Measurements from ENCODE around the gene RBFOX1. TPM values are rescaled to one million over a fixed set of nuclear protein-coding genes. Genes with fewer than 3 reads are reported as not detected.

Gene RBFOX1
- total RNA-seq, 4 donors from 2014 or later: 0.16 TPM; not detected in 3

DNA sequence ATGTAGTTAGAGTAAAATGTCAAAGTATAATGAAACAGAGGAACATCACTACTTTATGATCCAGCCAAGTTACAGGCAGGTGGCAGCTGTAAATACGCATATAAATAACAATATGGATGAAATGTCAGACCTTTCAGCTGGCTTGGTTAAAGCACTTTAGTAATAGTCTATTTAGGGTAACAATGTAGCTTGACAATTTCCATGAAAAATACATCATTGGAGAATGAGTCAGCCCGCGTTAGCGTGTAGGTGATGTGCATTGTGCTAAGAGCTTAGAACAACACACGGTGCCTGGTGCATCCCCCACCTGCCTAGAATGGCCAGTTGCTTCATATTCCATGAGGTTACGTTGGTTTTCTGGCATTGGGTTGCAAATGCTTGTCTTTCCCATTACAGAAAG lies 119.4 kb downstream of the RBFOX1 start:
- TF ChIP-seq, protein P1, sequence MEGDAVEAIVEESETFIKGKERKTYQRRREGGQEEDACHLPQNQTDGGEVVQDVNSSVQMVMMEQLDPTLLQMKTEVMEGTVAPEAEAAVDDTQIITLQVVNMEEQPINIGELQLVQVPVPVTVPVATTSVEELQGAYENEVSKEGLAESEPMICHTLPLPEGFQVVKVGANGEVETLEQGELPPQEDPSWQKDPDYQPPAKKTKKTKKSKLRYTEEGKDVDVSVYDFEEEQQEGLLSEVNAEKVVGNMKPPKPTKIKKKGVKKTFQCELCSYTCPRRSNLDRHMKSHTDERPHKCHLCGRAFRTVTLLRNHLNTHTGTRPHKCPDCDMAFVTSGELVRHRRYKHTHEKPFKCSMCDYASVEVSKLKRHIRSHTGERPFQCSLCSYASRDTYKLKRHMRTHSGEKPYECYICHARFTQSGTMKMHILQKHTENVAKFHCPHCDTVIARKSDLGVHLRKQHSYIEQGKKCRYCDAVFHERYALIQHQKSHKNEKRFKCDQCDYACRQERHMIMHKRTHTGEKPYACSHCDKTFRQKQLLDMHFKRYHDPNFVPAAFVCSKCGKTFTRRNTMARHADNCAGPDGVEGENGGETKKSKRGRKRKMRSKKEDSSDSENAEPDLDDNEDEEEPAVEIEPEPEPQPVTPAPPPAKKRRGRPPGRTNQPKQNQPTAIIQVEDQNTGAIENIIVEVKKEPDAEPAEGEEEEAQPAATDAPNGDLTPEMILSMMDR (IDR thresholded peaks at IDR 0.05; ENCODE audit: low read depth): no peak

- TF ChIP-seq, protein P1 (IDR thresholded peaks at IDR 0.05; ENCODE audit: low read depth): no peak
These were observed 123.6 kb downstream of the RBFOX1 start for GRCh38 chr16:7456211-7456610.

DNA sequence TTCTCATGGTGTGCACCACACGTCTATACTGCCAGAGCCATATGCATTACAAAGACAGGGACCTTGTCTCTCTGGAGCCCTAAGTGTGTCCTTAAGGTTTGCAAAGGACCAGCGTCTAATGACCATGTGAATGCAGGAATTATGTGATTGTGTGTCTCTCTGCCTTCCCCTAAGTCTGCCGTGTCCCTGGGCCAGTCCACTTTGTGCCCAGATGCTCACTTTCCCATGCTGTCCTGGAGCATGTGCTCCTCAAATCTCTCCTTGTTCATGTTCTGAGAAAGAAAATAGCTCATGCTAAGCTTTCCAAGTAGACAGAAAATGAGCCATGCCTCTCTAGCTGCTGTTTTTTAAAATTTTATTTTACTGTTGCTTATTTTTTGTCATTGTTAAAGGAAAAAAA lies 125.5 kb downstream of the RBFOX1 start:
- TF ChIP-seq, protein P1 (IDR thresholded peaks at IDR 0.05; ENCODE audit: low read depth): no peak

GRCh38 chr16:7470344-7470743 lies 137.7 kb downstream of the RBFOX1 start:
- TF ChIP-seq, protein P1 (IDR thresholded peaks at IDR 0.05; ENCODE audit: low read depth): no peak

DNA sequence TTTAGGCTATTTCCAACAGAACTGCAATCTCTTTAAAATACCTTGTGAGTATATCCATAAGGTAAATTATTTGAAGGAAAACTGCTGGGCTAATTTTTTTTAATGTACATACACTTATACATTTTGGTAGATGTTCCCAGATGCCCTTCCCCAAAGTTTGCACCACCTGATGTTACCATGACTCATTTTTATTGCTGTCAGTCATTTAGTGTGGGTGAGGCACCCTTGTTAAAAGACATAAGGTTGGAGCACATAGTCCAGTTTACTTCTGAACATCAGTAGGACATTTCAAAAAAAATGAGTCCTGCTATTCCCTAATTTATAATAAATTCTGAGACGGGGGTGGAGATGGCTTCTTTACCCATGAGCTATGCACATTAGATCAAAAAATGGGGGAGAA lies 138.6 kb downstream of the RBFOX1 start:
- TF ChIP-seq, protein P1 (IDR thresholded peaks at IDR 0.05; ENCODE audit: low read depth): no peak

- TF ChIP-seq, protein P1 (IDR thresholded peaks at IDR 0.05; ENCODE audit: low read depth): no peak
These were observed 149.4 kb downstream of the RBFOX1 start for GRCh38 chr16:7482032-7482431.

DNA sequence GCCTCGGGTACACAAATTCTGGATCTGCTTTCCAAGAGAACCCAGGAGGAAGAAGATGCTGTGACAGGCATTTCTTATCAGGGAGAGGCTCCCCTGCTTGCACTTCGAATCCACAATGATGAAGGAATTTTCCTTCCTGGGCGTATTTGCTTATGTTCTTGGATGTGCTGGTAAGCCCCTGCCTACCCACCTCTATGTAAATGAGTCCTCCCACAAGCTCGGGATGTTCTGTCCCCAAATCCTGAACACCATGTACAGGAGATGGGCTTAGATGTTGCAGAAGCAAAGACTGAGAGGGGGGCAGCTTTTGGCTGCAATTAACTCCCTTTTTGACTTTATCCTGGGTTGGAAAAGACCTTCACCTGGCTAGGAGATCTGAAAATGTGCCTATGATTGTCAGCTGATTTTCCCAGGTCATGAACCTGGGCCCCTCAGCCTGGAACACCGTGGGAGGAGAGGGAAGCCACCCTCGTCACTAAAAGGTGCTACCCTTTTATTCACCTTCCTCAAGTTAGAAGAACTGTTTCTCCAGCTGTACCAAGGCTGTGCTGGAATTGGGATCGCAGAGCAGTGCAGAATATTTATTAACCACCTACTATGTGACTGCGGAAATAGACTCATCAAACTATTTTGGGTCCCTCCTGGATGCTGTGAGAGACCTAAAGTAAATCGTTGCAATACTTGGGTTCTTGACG lies 150.1 kb downstream of the RBFOX1 start:
- TF ChIP-seq, protein P1 (IDR thresholded peaks at IDR 0.05; ENCODE audit: low read depth): no peak

Measured in subcutaneous adipose tissue (tissue), 4 donors.